ENCODE measurements around the gene FAM120A.

The FAM120A gene

GRCh38 chr9:93540305-93540704, 88.8 kb downstream of the FAM120A start:
- peaks cover 60% of the 10 kb centered on the region for H3K36me3 ChIP-seq (ENCODE audit: insufficient read depth, low read depth, low read length)
- no peaks in the 10 kb centered on the region for H3K27me3 ChIP-seq (ENCODE audit: insufficient read depth, low read length)
- H3K27ac ChIP-seq (ENCODE audit: low read length), result no peak overlapping the region
- H3K4me1 ChIP-seq (ENCODE audit: insufficient read depth, low read length), result no peaks in the 10 kb centered on the region
- no peak overlapping the region for H3K4me3 ChIP-seq (ENCODE audit: low read length)
- no peak overlapping the region for H3K9ac ChIP-seq (ENCODE audit: low read depth, low read length)
- H3K9me3 ChIP-seq (ENCODE audit: insufficient read depth, low read depth, low read length), result no peaks in the 10 kb centered on the region

GRCh38 chr9:93541005-93541404, 89.5 kb downstream of the FAM120A start:
- H3K9me3 ChIP-seq (ENCODE audit: insufficient read depth, low read depth, low read length), result no peaks in the 10 kb centered on the region
- no peaks in the 10 kb centered on the region for H3K27me3 ChIP-seq (ENCODE audit: insufficient read depth, low read length)
- H3K4me3 ChIP-seq (ENCODE audit: low read length), result no peak overlapping the region
- no peak overlapping the region for H3K27ac ChIP-seq (ENCODE audit: low read length)
- peaks cover 59% of the 10 kb centered on the region for H3K36me3 ChIP-seq (ENCODE audit: insufficient read depth, low read depth, low read length)
- no peak overlapping the region for H3K9ac ChIP-seq (ENCODE audit: low read depth, low read length)
- no peaks in the 10 kb centered on the region for H3K4me1 ChIP-seq (ENCODE audit: insufficient read depth, low read length)

- Histone ChIP-seq H3K27me3 (ENCODE audit: insufficient read depth, low read length) (no peaks in the 10 kb centered on the region), H3K36me3 (ENCODE audit: insufficient read depth, low read depth, low read length) (peaks cover 59% of the 10 kb centered on the region), H3K4me3 (ENCODE audit: low read length) (no peak overlapping the region), H3K9ac (ENCODE audit: low read depth, low read length) (no peak overlapping the region), H3K9me3 (ENCODE audit: insufficient read depth, low read depth, low read length) (no peaks in the 10 kb centered on the region), H3K4me1 (ENCODE audit: insufficient read depth, low read length) (no peaks in the 10 kb centered on the region), H3K27ac (ENCODE audit: low read length) (no peak overlapping the region)
Measured at GRCh38 chr9:93541581-93542349, 90.3 kb downstream of the FAM120A start.

GRCh38 chr9:93543117-93543516, 91.6 kb downstream of the FAM120A start:
- no peaks in the 10 kb centered on the region for H3K4me1 ChIP-seq (ENCODE audit: insufficient read depth, low read length)
- no peak overlapping the region for H3K9ac ChIP-seq (ENCODE audit: low read depth, low read length)
- H3K27me3 ChIP-seq (ENCODE audit: insufficient read depth, low read length), result no peaks in the 10 kb centered on the region
- no peak overlapping the region for H3K27ac ChIP-seq (ENCODE audit: low read length)
- H3K36me3 ChIP-seq (ENCODE audit: insufficient read depth, low read depth, low read length), result peaks cover 67% of the 10 kb centered on the region
- no peaks in the 10 kb centered on the region for H3K9me3 ChIP-seq (ENCODE audit: insufficient read depth, low read depth, low read length)
- H3K4me3 ChIP-seq (ENCODE audit: low read length), result no peak overlapping the region

GRCh38 chr9:93546356-93546755, 94.9 kb downstream of the FAM120A start:
- Histone ChIP-seq H3K27ac (ENCODE audit: low read length) (no peak overlapping the region), H3K4me1 (ENCODE audit: insufficient read depth, low read length) (no peaks in the 10 kb centered on the region), H3K9ac (ENCODE audit: low read depth, low read length) (no peak overlapping the region), H3K27me3 (ENCODE audit: insufficient read depth, low read length) (no peaks in the 10 kb centered on the region), H3K9me3 (ENCODE audit: insufficient read depth, low read depth, low read length) (no peaks in the 10 kb centered on the region), H3K36me3 (ENCODE audit: insufficient read depth, low read depth, low read length) (peaks cover 72% of the 10 kb centered on the region), H3K4me3 (ENCODE audit: low read length) (no peak overlapping the region)

- no peaks in the 10 kb centered on the region for H3K4me1 ChIP-seq (ENCODE audit: insufficient read depth, low read length)
- H3K9me3 ChIP-seq (ENCODE audit: insufficient read depth, low read depth, low read length), result no peaks in the 10 kb centered on the region
- H3K27ac ChIP-seq (ENCODE audit: low read length), result no peak overlapping the region
- H3K27me3 ChIP-seq (ENCODE audit: insufficient read depth, low read length), result no peaks in the 10 kb centered on the region
- H3K36me3 ChIP-seq (ENCODE audit: insufficient read depth, low read depth, low read length), result peaks cover 69% of the 10 kb centered on the region
- H3K9ac ChIP-seq (ENCODE audit: low read depth, low read length), result no peak overlapping the region
- H3K4me3 ChIP-seq (ENCODE audit: low read length), result no peak overlapping the region
Measured at GRCh38 chr9:93549611-93550010, 98.1 kb downstream of the FAM120A start.

GRCh38 chr9:93552923-93553322, 101.4 kb downstream of the FAM120A start:
- Histone ChIP-seq H3K27me3 (ENCODE audit: insufficient read depth, low read length) (no peaks in the 10 kb centered on the region), H3K4me3 (ENCODE audit: low read length) (no peak overlapping the region), H3K4me1 (ENCODE audit: insufficient read depth, low read length) (no peaks in the 10 kb centered on the region), H3K36me3 (ENCODE audit: insufficient read depth, low read depth, low read length) (peaks cover 67% of the 10 kb centered on the region), H3K9me3 (ENCODE audit: insufficient read depth, low read depth, low read length) (no peaks in the 10 kb centered on the region), H3K9ac (ENCODE audit: low read depth, low read length) (no peak overlapping the region), H3K27ac (ENCODE audit: low read length) (no peak overlapping the region)

GRCh38 chr9:93555370-93555769, 103.9 kb downstream of the FAM120A start:
- Histone ChIP-seq H3K36me3 (ENCODE audit: insufficient read depth, low read depth, low read length) (peaks cover 80% of the 10 kb centered on the region), H3K4me1 (ENCODE audit: insufficient read depth, low read length) (no peaks in the 10 kb centered on the region), H3K27me3 (ENCODE audit: insufficient read depth, low read length) (no peaks in the 10 kb centered on the region), H3K4me3 (ENCODE audit: low read length) (no peak overlapping the region), H3K9me3 (ENCODE audit: insufficient read depth, low read depth, low read length) (no peaks in the 10 kb centered on the region), H3K27ac (ENCODE audit: low read length) (no peak overlapping the region), H3K9ac (ENCODE audit: low read depth, low read length) (no peak overlapping the region)

GRCh38 chr9:93557366-93558137, 106.1 kb downstream of the FAM120A start:
- H3K36me3 ChIP-seq (ENCODE audit: insufficient read depth, low read depth, low read length), result peaks cover 77% of the 10 kb centered on the region
- H3K9me3 ChIP-seq (ENCODE audit: insufficient read depth, low read depth, low read length), result no peaks in the 10 kb centered on the region
- H3K4me3 ChIP-seq (ENCODE audit: low read length), result no peak overlapping the region
- no peak overlapping the region for H3K9ac ChIP-seq (ENCODE audit: low read depth, low read length)
- no peak overlapping the region for H3K27ac ChIP-seq (ENCODE audit: low read length)
- no peaks in the 10 kb centered on the region for H3K4me1 ChIP-seq (ENCODE audit: insufficient read depth, low read length)
- no peaks in the 10 kb centered on the region for H3K27me3 ChIP-seq (ENCODE audit: insufficient read depth, low read length)

- Histone ChIP-seq H3K27ac (ENCODE audit: low read length) (no peak overlapping the region), H3K9ac (ENCODE audit: low read depth, low read length) (no peak overlapping the region), H3K4me1 (ENCODE audit: insufficient read depth, low read length) (no peaks in the 10 kb centered on the region), H3K4me3 (ENCODE audit: low read length) (no peak overlapping the region), H3K27me3 (ENCODE audit: insufficient read depth, low read length) (no peaks in the 10 kb centered on the region), H3K36me3 (ENCODE audit: insufficient read depth, low read depth, low read length) (peaks cover 77% of the 10 kb centered on the region), H3K9me3 (ENCODE audit: insufficient read depth, low read depth, low read length) (no peaks in the 10 kb centered on the region)
Measured at GRCh38 chr9:93558503-93558902, 107.0 kb downstream of the FAM120A start.

- no peak overlapping the region for H3K9ac ChIP-seq (ENCODE audit: low read depth, low read length)
- H3K36me3 ChIP-seq (ENCODE audit: insufficient read depth, low read depth, low read length), result peaks cover 82% of the 10 kb centered on the region
- no peaks in the 10 kb centered on the region for H3K27me3 ChIP-seq (ENCODE audit: insufficient read depth, low read length)
- H3K4me3 ChIP-seq (ENCODE audit: low read length), result no peak overlapping the region
- no peaks in the 10 kb centered on the region for H3K4me1 ChIP-seq (ENCODE audit: insufficient read depth, low read length)
- H3K9me3 ChIP-seq (ENCODE audit: insufficient read depth, low read depth, low read length), result no peaks in the 10 kb centered on the region
- no peak overlapping the region for H3K27ac ChIP-seq (ENCODE audit: low read length)
Measured at GRCh38 chr9:93560991-93561390, 109.5 kb downstream of the FAM120A start.

GRCh38 chr9:93562157-93562556, 110.7 kb downstream of the FAM120A start:
- no peak overlapping the region for H3K4me3 ChIP-seq (ENCODE audit: low read length)
- no peak overlapping the region for H3K9ac ChIP-seq (ENCODE audit: low read depth, low read length)
- no peak overlapping the region for H3K27ac ChIP-seq (ENCODE audit: low read length)
- H3K36me3 ChIP-seq (ENCODE audit: insufficient read depth, low read depth, low read length), result peaks cover 72% of the 10 kb centered on the region
- no peaks in the 10 kb centered on the region for H3K27me3 ChIP-seq (ENCODE audit: insufficient read depth, low read length)
- H3K4me1 ChIP-seq (ENCODE audit: insufficient read depth, low read length), result 0 out of 2 replicates have a peak, but pooled peaks cover 2% of the 10 kb centered on the region
- no peaks in the 10 kb centered on the region for H3K9me3 ChIP-seq (ENCODE audit: insufficient read depth, low read depth, low read length)
